ENCODE results near the gene BRSK2. TPM values are rescaled to one million over a fixed set of nuclear protein-coding genes. Genes with fewer than 3 reads are reported as not detected.

The BRSK2 gene
- total RNA-seq, 1 experiment from 2014 or later = 0.55 TPM

GRCh38 chr11:1453611-1454034 lies 63.9 kb downstream of the BRSK2 start:
- no peak for DNase-seq (ENCODE audit: low read depth in 1 of 2, low spot score in 2 of 2)
- H3K9me3 ChIP-seq (replicated peaks) = no peaks in the 10 kb centered on the region
- no peaks in the 10 kb centered on the region for H3K27me3 ChIP-seq (replicated peaks)
- H3K27ac ChIP-seq = no peak overlapping the region
- no peaks in the 10 kb centered on the region for H3K36me3 ChIP-seq
- no peaks in the 10 kb centered on the region for H3K4me1 ChIP-seq (replicated peaks)
- no peak overlapping the region for H3K4me3 ChIP-seq

DNA sequence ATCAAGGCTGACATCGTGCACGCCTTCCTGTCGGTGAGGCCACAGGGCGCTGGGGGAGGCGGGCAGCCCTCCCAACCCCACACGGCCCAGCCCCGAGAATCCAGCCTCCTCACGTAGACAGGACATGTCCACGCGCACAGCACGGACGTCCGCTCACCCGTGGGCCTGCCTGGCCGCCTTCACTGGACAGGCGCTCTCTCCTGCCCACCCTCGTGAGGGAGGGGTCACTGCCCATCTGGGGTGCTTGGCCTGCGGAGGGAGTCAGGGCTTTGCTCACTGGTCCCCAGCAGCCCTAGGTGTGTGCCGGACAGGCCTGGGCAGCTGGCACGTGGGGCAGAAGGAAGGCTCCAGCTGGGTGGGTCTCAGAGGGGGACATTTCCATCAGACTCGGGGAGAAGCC lies 64.8 kb downstream of the BRSK2 start:
- H3K27ac ChIP-seq = no peak overlapping the region
- H3K9me3 ChIP-seq (replicated peaks) = no peaks in the 10 kb centered on the region
- H3K36me3 ChIP-seq = no peaks in the 10 kb centered on the region
- no peaks in the 10 kb centered on the region for H3K27me3 ChIP-seq (replicated peaks)
- no peak for DNase-seq (ENCODE audit: low read depth in 1 of 2, low spot score in 2 of 2)
- no peak overlapping the region for H3K4me3 ChIP-seq
- no peaks in the 10 kb centered on the region for H3K4me1 ChIP-seq (replicated peaks)

- H3K4me1 ChIP-seq (replicated peaks) = no peaks in the 10 kb centered on the region
- H3K27me3 ChIP-seq (replicated peaks) = no peaks in the 10 kb centered on the region
- H3K36me3 ChIP-seq = no peaks in the 10 kb centered on the region
- no peak for DNase-seq (ENCODE audit: low read depth in 1 of 2, low spot score in 2 of 2)
- H3K9me3 ChIP-seq (replicated peaks) = no peaks in the 10 kb centered on the region
- H3K4me3 ChIP-seq = no peak overlapping the region
- H3K27ac ChIP-seq = no peak overlapping the region
These were observed 65.5 kb downstream of the BRSK2 start for GRCh38 chr11:1455032-1455762.

DNA sequence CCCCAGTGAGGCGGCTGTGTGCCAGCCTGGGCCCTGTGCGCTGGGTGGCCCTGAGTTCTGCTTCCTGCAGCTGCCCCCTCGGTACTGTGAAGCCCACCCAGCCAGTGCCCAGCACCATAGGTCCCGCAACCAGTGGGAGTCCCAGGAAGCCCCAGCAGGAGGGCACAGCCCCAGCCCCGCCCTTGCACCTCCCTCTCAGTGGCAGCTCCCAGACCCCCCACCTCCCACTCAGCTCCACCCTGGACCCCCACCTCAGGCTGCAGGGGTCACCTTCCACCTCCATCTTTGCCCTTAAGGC lies 66.0 kb downstream of the BRSK2 start:
- Histone ChIP-seq H3K36me3 (no peaks in the 10 kb centered on the region), H3K4me1 (replicated peaks) (no peaks in the 10 kb centered on the region), H3K27ac (no peak overlapping the region), H3K4me3 (no peak overlapping the region), H3K27me3 (replicated peaks) (no peaks in the 10 kb centered on the region), H3K9me3 (replicated peaks) (no peaks in the 10 kb centered on the region)
- no peak for DNase-seq (ENCODE audit: low read depth in 1 of 2, low spot score in 2 of 2)

DNA sequence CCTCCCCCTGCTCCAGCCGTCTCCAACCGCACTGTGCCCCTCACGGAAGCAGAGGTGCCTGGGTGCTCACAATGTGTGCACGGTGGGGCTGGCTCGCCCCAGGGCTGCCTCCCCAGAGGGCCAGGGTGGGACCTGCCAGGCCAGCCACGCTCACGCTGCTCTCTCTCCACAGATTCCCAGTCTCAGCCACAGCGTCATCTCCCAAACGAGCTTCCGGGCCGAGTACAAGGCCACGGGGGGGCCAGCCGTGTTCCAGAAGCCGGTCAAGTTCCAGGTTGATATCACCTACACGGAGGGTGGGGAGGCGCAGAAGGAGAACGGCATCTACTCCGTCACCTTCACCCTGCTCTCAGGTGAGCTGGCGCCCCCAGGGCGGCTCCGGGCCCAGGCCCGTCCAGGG lies 66.4 kb downstream of the BRSK2 start:
- no peak overlapping the region for H3K4me3 ChIP-seq
- H3K27ac ChIP-seq = no peak overlapping the region
- no peaks in the 10 kb centered on the region for H3K9me3 ChIP-seq (replicated peaks)
- H3K27me3 ChIP-seq (replicated peaks) = no peaks in the 10 kb centered on the region
- no peaks in the 10 kb centered on the region for H3K36me3 ChIP-seq
- no peaks in the 10 kb centered on the region for H3K4me1 ChIP-seq (replicated peaks)
- DNase-seq (ENCODE audit: low read depth in 1 of 2, low spot score in 2 of 2) = no peak

DNA sequence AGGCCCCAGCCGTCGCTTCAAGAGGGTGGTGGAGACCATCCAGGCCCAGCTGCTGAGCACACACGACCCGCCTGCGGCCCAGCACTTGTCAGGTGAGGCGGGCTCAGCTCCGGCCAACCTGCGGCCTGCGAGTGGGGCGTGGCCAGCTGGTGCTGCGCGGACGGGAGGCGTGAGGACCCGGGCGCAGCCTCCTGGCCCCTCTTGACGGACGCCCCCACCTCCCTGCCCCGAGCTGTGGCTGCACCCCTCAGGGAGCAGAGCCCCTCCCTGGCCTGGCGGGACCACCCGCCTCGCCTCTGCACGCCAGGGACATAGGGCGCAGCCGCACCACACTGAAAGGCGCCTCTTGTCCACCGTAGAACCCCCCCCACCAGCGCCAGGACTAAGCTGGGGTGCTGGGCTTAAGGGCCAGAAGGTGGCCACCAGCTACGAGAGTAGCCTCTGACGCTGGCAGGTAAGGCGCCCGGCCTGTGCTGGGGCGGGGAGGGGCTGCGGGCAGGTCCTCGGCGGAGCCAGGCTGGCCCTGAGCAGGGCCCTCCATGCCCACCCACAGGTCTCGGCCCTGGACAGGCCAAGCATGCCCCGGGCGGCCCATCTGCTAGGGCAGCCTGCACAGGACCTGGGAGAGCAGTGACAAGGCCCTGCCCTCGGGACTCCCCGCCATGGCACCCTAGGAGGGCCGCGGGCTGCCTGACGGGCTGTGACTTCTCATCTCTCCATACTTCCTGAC lies 67.0 kb downstream of the BRSK2 start:
- Histone ChIP-seq H3K27me3 (replicated peaks) (no peaks in the 10 kb centered on the region), H3K36me3 (no peaks in the 10 kb centered on the region), H3K4me1 (replicated peaks) (no peaks in the 10 kb centered on the region), H3K27ac (no peak overlapping the region), H3K9me3 (replicated peaks) (no peaks in the 10 kb centered on the region), H3K4me3 (no peak overlapping the region)
- no peak for DNase-seq (ENCODE audit: low read depth in 1 of 2, low spot score in 2 of 2)

GRCh38 chr11:1457326-1457680 lies 67.6 kb downstream of the BRSK2 start:
- no peak overlapping the region for H3K4me3 ChIP-seq
- H3K4me1 ChIP-seq (replicated peaks) = no peaks in the 10 kb centered on the region
- H3K36me3 ChIP-seq = no peaks in the 10 kb centered on the region
- no peak for DNase-seq (ENCODE audit: low read depth in 1 of 2, low spot score in 2 of 2)
- no peaks in the 10 kb centered on the region for H3K27me3 ChIP-seq (replicated peaks)
- H3K27ac ChIP-seq = no peak overlapping the region
- H3K9me3 ChIP-seq (replicated peaks) = no peaks in the 10 kb centered on the region

GRCh38 chr11:1457856-1458255 lies 68.1 kb downstream of the BRSK2 start:
- no peaks in the 10 kb centered on the region for H3K9me3 ChIP-seq (replicated peaks)
- no peaks in the 10 kb centered on the region for H3K27me3 ChIP-seq (replicated peaks)
- H3K4me3 ChIP-seq = no peak overlapping the region
- DNase-seq (ENCODE audit: low read depth in 1 of 2, low spot score in 2 of 2) = no peak
- no peaks in the 10 kb centered on the region for H3K4me1 ChIP-seq (replicated peaks)
- no peaks in the 10 kb centered on the region for H3K36me3 ChIP-seq
- H3K27ac ChIP-seq = no peak overlapping the region

DNA sequence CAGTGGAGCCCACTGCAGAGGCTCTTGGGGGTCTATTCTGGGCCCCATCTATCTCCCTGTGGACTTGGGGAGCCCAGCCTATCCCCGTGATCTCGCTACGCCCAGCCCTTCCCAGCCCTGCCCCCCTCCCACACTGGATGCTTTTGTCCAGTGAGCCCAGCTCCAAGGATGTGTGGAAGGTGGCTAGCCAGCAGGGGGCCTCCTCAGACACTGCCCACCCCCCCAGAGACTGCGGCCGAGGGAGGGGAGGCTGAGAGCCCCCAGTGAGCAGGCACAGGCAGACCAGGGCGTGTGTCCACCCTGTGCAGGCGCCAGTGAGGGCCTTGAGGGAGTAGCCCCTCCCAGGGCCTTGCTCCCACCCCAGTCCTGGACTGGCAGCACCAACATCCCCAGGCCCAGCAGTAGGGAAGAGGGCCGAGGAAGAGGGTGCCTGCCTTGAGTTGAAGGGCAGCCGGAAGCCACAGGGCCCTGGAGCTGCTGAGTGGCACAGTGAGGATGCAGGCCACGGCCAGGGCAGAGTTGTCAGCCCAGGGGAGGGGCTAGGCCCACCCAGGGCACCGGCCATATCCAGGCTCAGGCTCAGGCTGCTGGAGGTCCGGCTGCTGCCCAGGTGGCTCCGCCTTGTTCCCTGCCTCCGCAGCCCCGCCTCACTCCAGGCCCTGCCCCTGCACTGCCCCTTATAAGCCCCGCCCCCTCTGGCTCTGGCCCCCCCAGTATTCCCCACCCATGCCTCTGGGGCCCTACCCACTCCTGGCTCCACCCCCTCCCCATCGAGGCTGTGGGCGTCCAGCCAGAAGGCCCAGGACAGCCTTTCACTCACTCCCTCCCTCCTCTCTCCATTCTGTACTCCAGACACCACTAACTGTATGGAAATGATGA lies 68.8 kb downstream of the BRSK2 start:
- no peak for DNase-seq (ENCODE audit: low read depth in 1 of 2, low spot score in 2 of 2)

GRCh38 chr11:1459219-1459575 lies 69.5 kb downstream of the BRSK2 start:
- DNase-seq (ENCODE audit: low read depth in 1 of 2, low spot score in 2 of 2) = no peak
- Histone ChIP-seq H3K4me3 (no peak overlapping the region), H3K27me3 (replicated peaks) (no peaks in the 10 kb centered on the region), H3K36me3 (no peaks in the 10 kb centered on the region), H3K4me1 (replicated peaks) (no peaks in the 10 kb centered on the region), H3K9me3 (replicated peaks) (no peaks in the 10 kb centered on the region), H3K27ac (no peak overlapping the region)

More for the DNA sequence above, 68.8 kb downstream of the BRSK2 start:
- Histone ChIP-seq H3K4me1 (replicated peaks) (no peaks in the 10 kb centered on the region), H3K4me3 (no peak overlapping the region), H3K27ac (no peak overlapping the region), H3K36me3 (no peaks in the 10 kb centered on the region), H3K9me3 (replicated peaks) (no peaks in the 10 kb centered on the region), H3K27me3 (replicated peaks) (no peaks in the 10 kb centered on the region)

DNA sequence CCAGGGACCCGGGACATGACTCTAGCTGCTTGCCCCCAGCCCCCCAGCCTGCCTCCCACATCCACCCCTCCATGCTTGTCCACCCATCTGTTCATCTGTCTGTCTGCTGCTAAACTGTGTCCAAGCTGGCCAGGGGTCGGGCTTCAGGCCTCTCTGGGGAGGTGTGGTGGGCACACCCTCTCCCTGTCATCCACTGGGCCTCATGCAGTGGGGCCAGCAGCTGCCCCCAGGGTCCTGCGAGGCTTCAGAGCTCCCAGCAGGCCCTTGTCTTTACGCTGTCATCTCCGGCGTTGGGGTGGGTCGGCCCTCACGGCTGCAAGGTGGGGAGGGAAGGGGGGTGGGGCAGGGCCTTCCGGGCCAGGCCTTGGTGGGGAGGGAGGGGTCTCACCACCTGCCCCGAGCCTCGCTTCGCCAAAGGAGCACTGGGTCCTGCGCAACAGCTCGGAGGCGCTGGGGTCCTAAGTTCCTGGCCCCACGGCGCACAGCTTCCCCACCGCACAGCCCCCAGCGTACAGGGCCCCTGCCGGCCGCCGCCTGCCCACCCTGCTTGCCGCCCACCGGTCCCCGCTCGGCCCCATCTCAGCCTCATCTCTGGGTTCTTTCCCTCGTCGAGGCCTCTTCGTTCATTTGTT lies 70.1 kb downstream of the BRSK2 start:
- DNase-seq (ENCODE audit: low read depth in 1 of 2, low spot score in 2 of 2) = no peak
- H3K9me3 ChIP-seq (replicated peaks) = no peaks in the 10 kb centered on the region
- no peak overlapping the region for H3K27ac ChIP-seq
- H3K36me3 ChIP-seq = no peaks in the 10 kb centered on the region
- no peaks in the 10 kb centered on the region for H3K4me1 ChIP-seq (replicated peaks)
- H3K27me3 ChIP-seq (replicated peaks) = no peaks in the 10 kb centered on the region
- no peak overlapping the region for H3K4me3 ChIP-seq

DNA sequence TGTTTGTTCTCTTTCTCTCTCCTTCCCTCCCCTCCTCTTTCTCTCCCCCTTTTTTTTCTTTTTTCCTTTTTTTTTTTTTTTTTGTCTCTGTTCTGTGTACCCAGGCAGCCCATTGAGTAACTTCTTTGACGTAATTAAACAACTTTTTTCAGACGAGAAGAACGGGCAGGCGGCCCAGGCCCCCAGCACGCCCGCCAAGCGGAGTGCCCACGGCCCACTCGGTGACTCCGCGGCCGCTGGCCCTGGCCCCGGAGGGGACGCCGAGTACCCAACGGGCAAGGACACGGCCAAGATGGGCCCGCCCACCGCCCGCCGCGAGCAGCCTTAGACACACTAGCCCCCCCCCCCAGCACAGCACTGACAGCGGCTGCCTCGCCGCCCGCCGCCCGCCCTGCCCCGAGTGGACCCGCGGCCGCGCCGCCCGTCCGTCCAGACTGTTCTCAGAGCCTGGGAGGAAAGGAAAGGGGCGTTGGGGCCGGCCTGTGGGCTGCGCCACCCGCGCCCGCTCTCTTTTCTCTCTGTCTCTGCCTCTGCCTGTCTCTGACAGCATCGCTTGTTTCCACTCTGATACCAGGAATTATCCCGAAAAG lies 70.8 kb downstream of the BRSK2 start:
- DNase-seq (ENCODE audit: low read depth in 1 of 2, low spot score in 2 of 2) = no peak
- H3K27me3 ChIP-seq (replicated peaks) = no peaks in the 10 kb centered on the region
- no peak overlapping the region for H3K4me3 ChIP-seq
- no peaks in the 10 kb centered on the region for H3K4me1 ChIP-seq (replicated peaks)
- no peak overlapping the region for H3K27ac ChIP-seq
- H3K9me3 ChIP-seq (replicated peaks) = no peaks in the 10 kb centered on the region
- no peaks in the 10 kb centered on the region for H3K36me3 ChIP-seq

DNA sequence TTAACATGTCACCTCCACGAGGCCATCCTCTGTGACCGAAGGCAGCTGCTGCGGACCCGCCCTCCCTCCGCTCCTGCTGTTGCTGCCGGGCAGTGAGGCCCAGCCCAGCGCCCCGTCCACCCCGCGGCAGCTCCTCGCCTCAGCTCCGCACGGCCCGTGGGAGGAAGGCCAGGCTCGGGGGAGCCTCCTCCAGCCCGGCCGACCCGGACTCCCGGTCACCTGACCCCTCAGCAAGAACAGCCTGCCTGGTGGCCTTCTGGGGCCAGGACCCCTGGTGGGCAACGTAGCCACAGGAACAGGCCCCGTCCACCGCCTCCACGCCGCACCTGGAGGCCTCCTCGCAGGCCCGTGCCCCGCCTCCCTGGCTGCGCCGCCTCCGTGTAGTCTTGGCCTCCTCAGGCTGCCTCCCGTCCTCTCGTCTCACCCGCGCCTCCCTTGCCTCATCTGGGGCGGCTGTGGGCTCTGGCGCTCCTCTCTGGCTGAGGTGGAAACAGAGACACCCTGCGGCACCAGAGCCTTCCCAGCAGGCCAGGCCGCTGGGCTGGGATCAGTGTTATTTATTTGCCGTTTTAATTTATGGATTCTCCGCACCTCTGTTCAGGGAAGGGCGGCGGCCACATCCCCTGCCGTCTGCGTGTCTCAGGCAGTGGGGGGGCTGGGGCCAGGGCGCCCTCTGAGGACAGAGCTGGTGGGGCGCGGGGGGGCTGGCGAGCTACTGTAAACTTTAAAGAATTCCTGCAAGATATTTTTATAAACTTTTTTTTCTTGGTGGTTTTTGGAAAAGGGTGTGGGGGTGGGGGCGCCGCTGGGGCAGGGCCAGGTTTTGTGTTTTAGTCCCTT lies 71.5 kb downstream of the BRSK2 start:
- no peak overlapping the region for H3K4me3 ChIP-seq
- no peak overlapping the region for H3K27ac ChIP-seq
- no peaks in the 10 kb centered on the region for H3K4me1 ChIP-seq (replicated peaks)
- no peaks in the 10 kb centered on the region for H3K9me3 ChIP-seq (replicated peaks)
- DNase-seq (ENCODE audit: low read depth in 1 of 2, low spot score in 2 of 2) = no peak
- no peaks in the 10 kb centered on the region for H3K27me3 ChIP-seq (replicated peaks)
- H3K36me3 ChIP-seq = no peaks in the 10 kb centered on the region

Measured in SJSA1 (cell line).